Measurements from ENCODE around the gene NFE2.
"Not testable (repeated sequence)": the region's sequence is repeated elsewhere in the genome, so short reads cannot be mapped to it uniquely, and the experiment has no call there.

The NFE2 gene

DNA sequence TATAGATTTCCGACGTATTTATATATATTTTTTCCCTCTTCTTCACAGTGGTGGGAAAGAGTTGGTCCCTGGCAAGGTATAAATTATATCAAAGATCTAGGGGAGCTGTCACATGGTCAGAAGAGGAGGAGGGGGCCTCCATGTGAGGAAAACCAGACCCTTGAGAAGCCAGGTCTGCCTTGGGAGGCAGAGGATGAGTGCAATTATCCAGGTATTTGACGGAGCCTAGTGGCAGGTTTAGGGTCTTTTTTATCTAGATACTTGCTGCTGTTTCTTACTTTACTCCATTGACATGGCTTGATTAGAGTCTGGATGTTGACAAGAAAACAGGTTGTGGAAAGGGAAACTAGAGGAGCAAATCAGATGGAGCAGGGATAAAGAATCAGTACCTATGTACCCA lies 29.6 kb upstream of the NFE2 start:
- H3K4me3 ChIP-seq (ENCODE audit: low read depth, low read length) = no peak overlapping the region
- TF ChIP-seq MYC (IDR thresholded peaks at IDR 0.05; ENCODE audit: low read depth, low read length) = no peak
- TF ChIP-seq POLR2A (IDR thresholded peaks at IDR 0.05; ENCODE audit: extremely low read depth, insufficient read length) = no peak
- TF ChIP-seq, protein P1, sequence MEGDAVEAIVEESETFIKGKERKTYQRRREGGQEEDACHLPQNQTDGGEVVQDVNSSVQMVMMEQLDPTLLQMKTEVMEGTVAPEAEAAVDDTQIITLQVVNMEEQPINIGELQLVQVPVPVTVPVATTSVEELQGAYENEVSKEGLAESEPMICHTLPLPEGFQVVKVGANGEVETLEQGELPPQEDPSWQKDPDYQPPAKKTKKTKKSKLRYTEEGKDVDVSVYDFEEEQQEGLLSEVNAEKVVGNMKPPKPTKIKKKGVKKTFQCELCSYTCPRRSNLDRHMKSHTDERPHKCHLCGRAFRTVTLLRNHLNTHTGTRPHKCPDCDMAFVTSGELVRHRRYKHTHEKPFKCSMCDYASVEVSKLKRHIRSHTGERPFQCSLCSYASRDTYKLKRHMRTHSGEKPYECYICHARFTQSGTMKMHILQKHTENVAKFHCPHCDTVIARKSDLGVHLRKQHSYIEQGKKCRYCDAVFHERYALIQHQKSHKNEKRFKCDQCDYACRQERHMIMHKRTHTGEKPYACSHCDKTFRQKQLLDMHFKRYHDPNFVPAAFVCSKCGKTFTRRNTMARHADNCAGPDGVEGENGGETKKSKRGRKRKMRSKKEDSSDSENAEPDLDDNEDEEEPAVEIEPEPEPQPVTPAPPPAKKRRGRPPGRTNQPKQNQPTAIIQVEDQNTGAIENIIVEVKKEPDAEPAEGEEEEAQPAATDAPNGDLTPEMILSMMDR (IDR thresholded peaks at IDR 0.05; ENCODE audit: low read depth, low read length) = no peak
- TF ChIP-seq, protein P2, sequence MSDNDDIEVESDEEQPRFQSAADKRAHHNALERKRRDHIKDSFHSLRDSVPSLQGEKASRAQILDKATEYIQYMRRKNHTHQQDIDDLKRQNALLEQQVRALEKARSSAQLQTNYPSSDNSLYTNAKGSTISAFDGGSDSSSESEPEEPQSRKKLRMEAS (IDR thresholded peaks at IDR 0.05; ENCODE audit: low read depth, low read length) = no peak
- no peak for DNase-seq (ENCODE audit: low read depth)

DNA sequence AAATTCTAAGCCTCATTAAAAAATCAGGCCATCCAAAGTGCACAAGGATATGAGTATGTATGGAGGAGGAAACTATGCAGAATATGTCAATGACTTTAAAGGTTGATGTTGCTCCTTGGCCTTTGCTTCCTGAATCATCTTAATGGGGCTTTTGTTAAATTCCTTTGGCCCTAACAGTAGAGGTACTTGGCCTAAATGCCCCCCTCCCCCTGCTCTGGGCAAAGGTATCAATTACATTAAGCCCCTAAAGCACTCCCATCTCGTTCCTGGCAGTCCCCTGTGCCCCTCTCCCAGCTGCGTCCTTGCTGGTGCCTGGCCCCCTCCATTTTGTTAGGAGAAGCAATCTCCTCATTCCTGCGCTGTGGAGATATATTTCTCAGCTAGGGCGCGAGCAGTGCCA lies 28.9 kb upstream of the NFE2 start:
- no peak for DNase-seq (ENCODE audit: low read depth)
- H3K4me3 ChIP-seq (ENCODE audit: low read depth, low read length) = no peak overlapping the region

DNA sequence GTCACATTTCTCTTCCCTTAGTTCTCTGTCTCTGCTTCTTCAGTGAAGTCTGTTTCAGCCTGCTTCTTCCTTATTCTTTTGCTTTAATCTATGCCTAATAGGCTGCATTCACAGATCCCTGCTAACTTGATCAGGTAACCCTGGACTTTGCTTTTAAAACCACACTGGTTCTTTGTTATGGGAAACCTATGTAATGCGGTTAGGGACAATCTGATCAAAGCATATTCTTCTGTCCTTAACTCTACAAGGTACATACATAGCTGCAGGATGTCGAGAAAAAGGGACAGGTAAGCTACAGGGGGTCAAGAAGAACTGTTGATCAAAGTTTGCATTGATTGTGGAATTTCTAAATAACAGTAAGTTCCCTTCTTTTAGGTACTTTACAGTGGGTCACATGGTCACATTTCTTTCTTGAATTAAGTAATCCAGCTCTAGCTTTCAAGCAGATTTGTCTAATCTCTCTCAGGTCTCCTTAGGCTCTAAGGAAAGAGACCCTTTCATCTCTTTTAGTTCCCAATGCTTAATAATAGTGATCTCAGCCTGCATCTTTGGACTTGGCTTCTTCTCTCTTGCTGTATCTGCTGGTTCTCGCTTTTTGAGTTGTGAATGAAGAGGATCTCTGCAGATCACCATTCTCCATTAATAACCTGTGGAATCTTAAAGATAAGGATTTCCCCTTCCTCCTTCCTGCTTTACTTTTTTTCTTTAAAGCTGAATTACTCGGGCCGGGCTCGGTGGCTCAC lies 28.0 kb upstream of the NFE2 start:
- DNase-seq (ENCODE audit: low read depth) = no peak
- H3K4me3 ChIP-seq (ENCODE audit: low read depth, low read length) = no peak overlapping the region
- TF ChIP-seq, protein P1 (IDR thresholded peaks at IDR 0.05; ENCODE audit: low read depth, low read length) = no peak
- TF ChIP-seq, protein P2 (IDR thresholded peaks at IDR 0.05; ENCODE audit: low read depth, low read length) = no peak
- TF ChIP-seq POLR2A (IDR thresholded peaks at IDR 0.05; ENCODE audit: extremely low read depth, insufficient read length) (no peak), MYC (IDR thresholded peaks at IDR 0.05; ENCODE audit: low read depth, low read length) (no peak)

More for the DNA sequence above, 28.9 kb upstream of the NFE2 start:
- TF ChIP-seq MYC (IDR thresholded peaks at IDR 0.05; ENCODE audit: low read depth, low read length) = no peak
- TF ChIP-seq, protein P1 (IDR thresholded peaks at IDR 0.05; ENCODE audit: low read depth, low read length) = no peak
- TF ChIP-seq, protein P2 (IDR thresholded peaks at IDR 0.05; ENCODE audit: low read depth, low read length) = no peak
- TF ChIP-seq POLR2A (IDR thresholded peaks at IDR 0.05; ENCODE audit: extremely low read depth, insufficient read length) = no peak

DNA sequence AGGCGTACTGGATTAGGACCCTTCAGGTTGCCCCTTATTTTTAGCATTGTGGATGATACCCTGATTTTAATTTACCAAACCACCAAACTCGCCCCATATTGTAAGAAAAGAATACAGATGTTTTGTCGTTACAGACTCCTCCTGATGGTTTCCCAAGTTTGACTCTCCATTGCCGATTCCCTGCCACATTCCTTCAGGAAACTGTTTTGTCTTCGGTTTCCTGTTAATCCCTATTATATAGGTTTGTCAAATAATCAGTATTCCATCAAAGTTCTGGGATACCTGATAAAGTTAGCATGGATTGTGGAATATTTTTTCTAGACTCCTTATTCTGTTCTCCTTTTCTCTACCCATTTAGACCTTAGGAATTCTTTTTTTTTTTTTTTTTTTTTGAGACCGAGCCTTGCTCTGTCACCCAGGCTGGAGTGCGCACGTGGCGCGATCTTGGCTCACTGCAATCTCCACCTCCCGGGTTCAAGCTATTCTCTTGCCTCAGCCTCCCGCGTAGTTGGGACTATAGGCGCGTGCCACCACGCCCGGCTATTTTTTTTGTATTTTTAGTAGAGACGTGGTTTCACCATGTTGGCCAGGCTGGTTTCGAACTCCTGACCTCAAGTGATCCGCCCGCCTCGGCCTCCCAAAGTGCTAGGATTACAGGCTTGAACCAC lies 24.8 kb upstream of the NFE2 start:
- peak overlapping the region; percentile 96 for H3K4me3 ChIP-seq (ENCODE audit: low read depth, low read length)
- DNase-seq (ENCODE audit: low read depth) = not testable (repeated sequence)

DNA sequence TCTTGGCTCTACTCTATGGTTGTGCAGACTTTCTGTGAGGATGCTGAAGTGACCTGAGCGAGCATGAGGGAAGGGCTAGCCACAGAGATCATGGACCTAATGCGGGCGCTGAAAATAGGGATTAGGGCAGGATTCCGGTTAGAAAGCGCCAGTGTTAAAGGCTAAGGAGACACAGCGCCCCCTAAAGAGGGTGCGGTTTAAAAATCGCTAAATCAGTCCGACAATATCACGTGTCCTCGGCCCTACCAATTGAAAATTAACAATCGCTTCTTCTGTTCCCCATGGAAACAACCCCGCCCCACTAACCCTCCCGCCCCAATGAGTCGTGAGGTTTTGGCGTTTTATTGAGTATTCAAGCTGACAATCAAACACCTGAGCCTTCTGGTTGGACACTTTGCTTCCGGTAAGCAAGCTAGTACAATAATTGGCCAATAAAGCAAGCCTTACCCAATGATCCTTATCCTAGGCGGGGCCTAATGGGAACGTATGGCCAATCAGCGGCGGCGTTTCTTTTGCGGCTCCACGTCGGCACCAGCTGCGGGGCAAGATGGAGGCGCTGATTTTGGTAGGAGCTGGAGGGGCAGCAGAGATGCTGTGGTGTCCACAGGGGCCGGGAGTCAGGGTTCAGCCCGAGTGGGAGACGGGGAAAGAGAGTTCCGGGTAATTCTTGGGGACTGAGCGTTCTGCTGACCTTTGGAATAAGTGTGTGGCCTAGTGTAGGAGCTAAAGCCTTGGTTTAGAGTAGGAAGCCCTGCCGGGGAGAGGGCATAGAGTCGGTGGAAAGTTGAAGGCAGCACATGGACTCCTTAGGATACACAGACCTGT lies 24.0 kb upstream of the NFE2 start, which contains the start of gene COPZ1:
Gene COPZ1 (plus strand): TSS at position 515 of the 825 bp plus-strand sequence. CDS start 33 bp downstream, at position 548.
- DNase-seq (ENCODE audit: low read depth) = peak; percentile 100
- peak within 1 kb of the TSS; percentile 96 for H3K4me3 ChIP-seq (ENCODE audit: low read depth, low read length)
- TF ChIP-seq, protein P2 (IDR thresholded peaks at IDR 0.05; ENCODE audit: low read depth, low read length) = peak; percentile 94
- TF ChIP-seq POLR2A (IDR thresholded peaks at IDR 0.05; ENCODE audit: extremely low read depth, insufficient read length) (peak; percentile 49), MYC (IDR thresholded peaks at IDR 0.05; ENCODE audit: low read depth, low read length) (0 out of 2 replicates have a peak, but pooled peaks have one; percentile 29)
- TF ChIP-seq, protein P1 (IDR thresholded peaks at IDR 0.05; ENCODE audit: low read depth, low read length) = peak; percentile 74

Data from NB4 (cell line).